Prostate gland (tissue), 2 donors: ENCODE data around the gene ABCC5. TPM values are rescaled to one million over a fixed set of nuclear protein-coding genes. Genes with fewer than 3 reads are reported as not detected.

ENCODE experiments used
- DNase-seq: peaks from one replicate; pipeline ENCODE4 v3.0.0-alpha.2; 2019; ENCODE audit warnings: low spot score
- H3K27ac ChIP-seq, 2 donors: fragments of 200-600 bp; sonication (generic); 2 replicates each; pipeline ENCODE4 v1.5.1; 2017 to 2019
- H3K27me3 ChIP-seq: fragments of 200-600 bp; sonication (generic); replicated peaks from 2 replicates; pipeline ENCODE4 v1.5.1; 2019; ENCODE audit not compliant: insufficient read depth
- H3K36me3 ChIP-seq, 2 donors: fragments of 200-600 bp; sonication (generic); 1 replicate in 1 of 2; 2 replicates in 1 of 2; pipeline versions ENCODE4 v1.5.1 to v1.8.1; 2017 to 2019
- H3K4me1 ChIP-seq: fragments of 200-600 bp; sonication (generic); replicated peaks from 2 replicates; pipeline ENCODE4 v1.5.1; 2019
- H3K4me3 ChIP-seq, 2 donors: fragments of 200-600 bp; sonication (generic); 2 replicates each; pipeline ENCODE4 v1.5.1; 2017 to 2019
- H3K9me3 ChIP-seq: fragments of 200-600 bp; sonication (generic); 2 replicates; pipeline ENCODE4 v1.5.1; 2017
- CTCF ChIP-seq, 4 experiments: fragments of 200-600 bp in 2 of 4; fragments of 450-650 bp in 2 of 4; sonication (generic) in 2 of 4; IDR thresholded peaks; 1 replicate in 3 of 4; 2 replicates in 1 of 4; pipeline ENCODE4 v1.5.1; 2016 to 2019; ENCODE audit warnings: antibody characterized with exemption in 4 of 4, mild to moderate bottlenecking in 2 of 4, moderate library complexity in 2 of 4
- POLR2A ChIP-seq: fragments of 450-650 bp; IDR thresholded peaks from one replicate; pipeline ENCODE4 v1.6.1; 2016; ENCODE audit warnings: antibody characterized with exemption, mild to moderate bottlenecking
- POLR2AphosphoS5 ChIP-seq: sonication (generic); formaldehyde crosslinking; IDR thresholded peaks from one replicate; pipeline ENCODE4 v1.6.1; 2017; ENCODE audit warnings: antibody characterized with exemption
- WGBS: methylation state at CpG from one replicate; pipeline ENCODE4 v1.1.5; 2018; 5-methylcytosine and 5-hydroxymethylcytosine counted together
- intact Hi-C: fragments of 100-400 bp; cut with DNase I; formaldehyde crosslinking; loops from one replicate; pipeline ENCODE4 v1.14.2; 2022
- total RNA-seq, 2 donors: library from RNA; depleted of rRNA; stranded (reverse); fragments of >200 nt; gene quantifications; one replicate each; pipeline ENCODE4 v1.1.0, GENCODE V29; 2016

The ABCC5 gene
- total RNA-seq, 2 donors from 2014 or later = 17.9 to 43.6 TPM

- Histone ChIP-seq H3K4me3 (no peak overlapping the region), H3K4me1 (no peaks in the 10 kb centered on the region)
- intact Hi-C loops = loop anchor here (5.0 kb wide), 2 partner anchors 241 to 351 kb away; partner anchors contain the start of genes ALG3, EEF1AKMT4 and EIF2B5
Observed at GRCh38 chr3:183896610-183897009, 121.1 kb downstream of the ABCC5 start.

GRCh38 chr3:183896184-183896583 is 121.5 kb downstream of the ABCC5 start:
- 88% methylated on average over 3 of the region's 3 CpGs for WGBS
- H3K9me3 ChIP-seq = no peaks in the 10 kb centered on the region
- H3K27ac ChIP-seq = no peak overlapping the region
- no peak for TF ChIP-seq CTCF (IDR thresholded peaks at IDR 0.05)
- TF ChIP-seq POLR2AphosphoS5 = no peak
- no peak for TF ChIP-seq POLR2A
- no peak for DNase-seq
- H3K4me1 ChIP-seq = no peaks in the 10 kb centered on the region
- H3K36me3 ChIP-seq = no peaks in the 10 kb centered on the region
- H3K27me3 ChIP-seq = no peaks in the 10 kb centered on the region
- intact Hi-C loops = loop anchor here (5.0 kb wide), 2 partner anchors 241 to 351 kb away; partner anchors contain the start of genes ALG3, EEF1AKMT4 and EIF2B5
- H3K4me3 ChIP-seq = no peak overlapping the region

More at GRCh38 chr3:183896610-183897009, 121.1 kb downstream of the ABCC5 start:
- no peaks in the 10 kb centered on the region for H3K36me3 ChIP-seq
- no peak overlapping the region for H3K27ac ChIP-seq
- TF ChIP-seq POLR2A (no peak), CTCF (IDR thresholded peaks at IDR 0.05) (no peak), POLR2AphosphoS5 (no peak)
- no peaks in the 10 kb centered on the region for H3K27me3 ChIP-seq
- no peaks in the 10 kb centered on the region for H3K9me3 ChIP-seq
- no peak for DNase-seq
- WGBS = 56% methylated on average over 2 of the region's 2 CpGs

DNA sequence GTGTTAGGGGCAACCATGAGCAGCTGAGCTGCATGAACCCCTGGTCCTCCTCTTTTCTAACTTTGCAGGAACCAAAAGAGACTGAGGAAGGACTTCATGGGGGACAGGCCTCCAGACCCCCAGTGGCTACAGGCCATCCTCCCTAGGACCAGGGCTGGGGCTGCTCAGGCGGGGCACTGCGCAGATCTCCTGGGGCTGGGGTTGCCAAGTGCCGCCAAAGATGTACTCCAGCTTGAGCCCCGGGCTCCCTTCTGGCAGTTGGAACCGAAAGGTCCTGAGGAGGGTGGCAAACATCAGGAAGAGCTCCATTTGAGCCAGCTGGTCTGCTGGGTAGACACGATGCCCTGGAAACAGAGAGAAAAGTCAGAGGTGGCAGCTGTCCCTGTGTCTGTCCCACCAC is 121.9 kb downstream of the ABCC5 start:
- TF ChIP-seq CTCF (IDR thresholded peaks at IDR 0.05) (no peak), POLR2AphosphoS5 (no peak), POLR2A (no peak)
- 84% methylated on average over 6 of the region's 6 CpGs for WGBS
- H3K27ac ChIP-seq = no peak overlapping the region
- H3K27me3 ChIP-seq = no peaks in the 10 kb centered on the region
- no peaks in the 10 kb centered on the region for H3K36me3 ChIP-seq
- intact Hi-C loops = loop anchor here (1.0 to 5.0 kb wide), 3 partner anchors 122 to 352 kb away; partner anchors contain the start of genes ABCC5, ALG3, EEF1AKMT4 and EIF2B5
- H3K4me3 ChIP-seq = no peak overlapping the region
- no peaks in the 10 kb centered on the region for H3K4me1 ChIP-seq
- DNase-seq = no peak
- no peaks in the 10 kb centered on the region for H3K9me3 ChIP-seq

GRCh38 chr3:183895296-183895695 is 122.4 kb downstream of the ABCC5 start:
- Histone ChIP-seq H3K4me3 (no peak overlapping the region), H3K4me1 (no peaks in the 10 kb centered on the region), H3K36me3 (no peaks in the 10 kb centered on the region), H3K9me3 (no peaks in the 10 kb centered on the region), H3K27me3 (no peaks in the 10 kb centered on the region), H3K27ac (no peak overlapping the region)
- peak; percentile 19 for TF ChIP-seq POLR2AphosphoS5
- TF ChIP-seq CTCF (IDR thresholded peaks at IDR 0.05) = peak; percentile 57 to 76 (median 68)
- no peak for TF ChIP-seq POLR2A
- intact Hi-C loops = loop anchor here (1.0 to 5.0 kb wide), 3 partner anchors 122 to 352 kb away; partner anchors contain the start of genes ABCC5, ALG3, EEF1AKMT4 and EIF2B5
- peak; percentile 17 for DNase-seq
- 17% methylated on average over 5 of the region's 5 CpGs for WGBS

GRCh38 chr3:183892610-183893214 is 125.0 kb downstream of the ABCC5 start:
- 29% methylated on average over 9 of the region's 9 CpGs for WGBS
- intact Hi-C loops = no loop called here
- no peak for DNase-seq
- H3K4me3 ChIP-seq = no peak overlapping the region
- no peak overlapping the region for H3K27ac ChIP-seq
- no peaks in the 10 kb centered on the region for H3K9me3 ChIP-seq
- TF ChIP-seq POLR2A (no peak), POLR2AphosphoS5 (no peak), CTCF (IDR thresholded peaks at IDR 0.05) (no peak)
- no peaks in the 10 kb centered on the region for H3K36me3 ChIP-seq
- no peaks in the 10 kb centered on the region for H3K4me1 ChIP-seq
- H3K27me3 ChIP-seq = no peaks in the 10 kb centered on the region
